WTC11 (cell line): Measurements from ENCODE around the gene SLC29A3. TPM values are rescaled to one million over a fixed set of nuclear protein-coding genes. Genes with fewer than 3 reads are reported as not detected.

ENCODE experiments used
- ATAC-seq: fragments of 200-7000 bp; cut with Tn5 transposase; 2 replicates; pipeline ENCODE4 v1.10.0; 2021; ENCODE audit warnings: mild to moderate bottlenecking, moderate library complexity
- CTCF ChIA-PET: fragments of 300-600 bp; sonication (Branson Sonifier 250); formaldehyde crosslinking; loops from one replicate; lab custom pipeline; 2021; ENCODE audit warnings: antibody characterized with exemption; lab: Charles Lee
- POLR2A ChIA-PET: fragments of 350-600 bp; sonication (Branson Sonifier 250); formaldehyde crosslinking; loops from one replicate; lab custom pipeline; 2021; ENCODE audit warnings: antibody characterized with exemption; lab: Charles Lee
- DNase-seq: peaks from one replicate; pipeline ENCODE4 v3.0.0; 2021; ENCODE audit warnings: low spot score
- H3K27ac Mint-ChIP-seq: 2 replicates; pipeline ENCODE4 v1.8.0; 2021; ENCODE audit warnings: mixed read lengths
- H3K27me3 Mint-ChIP-seq: 2 replicates; pipeline ENCODE4 v1.8.0; 2021; ENCODE audit warnings: low read depth, mild to moderate bottlenecking, moderate library complexity, mixed read lengths
- H3K36me3 Mint-ChIP-seq: 2 replicates; pipeline ENCODE4 v1.8.0; 2021; ENCODE audit warnings: mixed read lengths
- H3K4me1 Mint-ChIP-seq: 2 replicates; pipeline ENCODE4 v1.8.0; 2022; ENCODE audit warnings: mixed read lengths
- H3K4me3 Mint-ChIP-seq: 2 replicates; pipeline ENCODE4 v1.8.0; 2021; ENCODE audit warnings: mild to moderate bottlenecking, moderate library complexity, mixed read lengths
- H3K9me3 Mint-ChIP-seq: 2 replicates; pipeline ENCODE4 v1.8.0; 2021; ENCODE audit warnings: mixed read lengths
- CREM ChIP-seq: sonication (generic); formaldehyde crosslinking; IDR thresholded peaks from 2 replicates; pipeline ENCODE4 v1.8.1; 2022; ENCODE audit warnings: mild to moderate bottlenecking, missing genetic modification reagents, moderate library complexity
- FOXJ3 ChIP-seq: sonication (generic); formaldehyde crosslinking; IDR thresholded peaks from 2 replicates; pipeline ENCODE4 v1.9.0; 2021; ENCODE audit warnings: missing genetic modification reagents, mild to moderate bottlenecking, borderline replicate concordance
- GABPB1 ChIP-seq: sonication (generic); formaldehyde crosslinking; IDR thresholded peaks from 2 replicates; pipeline ENCODE4 v1.8.1; 2023; ENCODE audit warnings: mild to moderate bottlenecking, missing genetic modification reagents
- JAZF1 ChIP-seq: fragments of 250-450 bp; sonication (Bioruptor Pico); IDR thresholded peaks from 2 replicates; pipeline ENCODE4 v1.9.0; 2021; ENCODE audit warnings: moderate library complexity, mild to moderate bottlenecking, inconsistent platforms
- TEAD1 ChIP-seq: sonication (generic); formaldehyde crosslinking; IDR thresholded peaks from 2 replicates; pipeline ENCODE4 v1.8.0; 2022; ENCODE audit warnings: mild to moderate bottlenecking, missing genetic modification reagents
- ZNF232 ChIP-seq: sonication (generic); formaldehyde crosslinking; IDR thresholded peaks from 2 replicates; pipeline ENCODE4 v1.8.0; 2022; ENCODE audit warnings: mild to moderate bottlenecking, missing genetic modification reagents
- total RNA-seq: library from RNA; stranded (reverse); gene quantifications from 3 replicates; pipeline ENCODE4 v1.2.3, GENCODE V29; 2021
- TF ChIP-seq, protein P1 (sequence below): sonication (generic); formaldehyde crosslinking; IDR thresholded peaks from 2 replicates; pipeline ENCODE4 v1.8.1; 2023; ENCODE audit warnings: mild to moderate bottlenecking, missing genetic modification reagents, moderate library complexity
- TF ChIP-seq, protein P2 (sequence below): sonication (generic); formaldehyde crosslinking; IDR thresholded peaks from 2 replicates; pipeline ENCODE4 v1.8.0; 2022; ENCODE audit warnings: mild to moderate bottlenecking, missing genetic modification reagents
- TF ChIP-seq, protein P3 (sequence below): fragments of 250-450 bp; sonication (Bioruptor Pico); conservative IDR thresholded peaks from 2 replicates; pipeline ENCODE4 v1.9.0; 2021; ENCODE audit warnings: mild to moderate bottlenecking
- TF ChIP-seq, protein P4 (sequence below): sonication (generic); formaldehyde crosslinking; IDR thresholded peaks from 2 replicates; pipeline ENCODE4 v1.8.1; 2023; ENCODE audit warnings: mild to moderate bottlenecking, missing genetic modification reagents, moderate library complexity
- TF ChIP-seq, protein P5 (sequence below): sonication (generic); formaldehyde crosslinking; IDR thresholded peaks from 2 replicates; pipeline ENCODE4 v1.8.0; 2022; ENCODE audit warnings: mild to moderate bottlenecking, missing genetic modification reagents
- TF ChIP-seq, protein P6 (sequence below): sonication (generic); formaldehyde crosslinking; IDR thresholded peaks from 2 replicates; pipeline ENCODE4 v1.8.1; 2023; ENCODE audit warnings: mild to moderate bottlenecking, missing genetic modification reagents
- TF ChIP-seq, protein P7 (sequence below): fragments of 250-450 bp; sonication (Bioruptor Pico); IDR thresholded peaks from 2 replicates; pipeline ENCODE4 v1.9.0; 2021; ENCODE audit warnings: mild to moderate bottlenecking, borderline replicate concordance
- TF ChIP-seq, protein P8 (sequence below): sonication (generic); formaldehyde crosslinking; conservative IDR thresholded peaks from 2 replicates; pipeline ENCODE4 v1.8.1; 2022; ENCODE audit warnings: mild to moderate bottlenecking, missing genetic modification reagents
- TF ChIP-seq, protein P9 (sequence below): fragments of 250-450 bp; sonication (Bioruptor Pico); IDR thresholded peaks from 2 replicates; pipeline ENCODE4 v1.9.0; 2021; ENCODE audit warnings: moderate library complexity, mild to moderate bottlenecking, inconsistent platforms, borderline replicate concordance
- TF ChIP-seq, protein P10 (sequence below): fragments of 250-450 bp; sonication (Bioruptor Pico); IDR thresholded peaks from 2 replicates; pipeline ENCODE4 v1.9.0; 2021; ENCODE audit warnings: mild to moderate bottlenecking

Gene SLC29A3
- total RNA-seq, 1 experiment from 2014 or later = 9.2 TPM

DNA sequence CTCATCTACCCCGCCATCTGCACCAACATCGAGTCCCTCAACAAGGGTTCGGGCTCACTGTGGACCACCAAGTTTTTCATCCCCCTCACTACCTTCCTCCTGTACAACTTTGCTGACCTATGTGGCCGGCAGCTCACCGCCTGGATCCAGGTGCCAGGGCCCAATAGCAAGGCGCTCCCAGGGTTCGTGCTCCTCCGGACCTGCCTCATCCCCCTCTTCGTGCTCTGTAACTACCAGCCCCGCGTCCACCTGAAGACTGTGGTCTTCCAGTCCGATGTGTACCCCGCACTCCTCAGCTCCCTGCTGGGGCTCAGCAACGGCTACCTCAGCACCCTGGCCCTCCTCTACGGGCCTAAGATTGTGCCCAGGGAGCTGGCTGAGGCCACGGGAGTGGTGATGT, 43.1 kb downstream of the SLC29A3 start:
- Mint-ChIP-seq H3K9me3 (no peaks in the 10 kb centered on the region), H3K27me3 (no peaks in the 10 kb centered on the region), H3K4me1 (peaks cover 4% of the 10 kb centered on the region; the same call in 1 of the 2 replicates), H3K4me3 (no peak overlapping the region), H3K36me3 (peaks cover 21% of the 10 kb centered on the region; the same call in 1 of the 2 replicates), H3K27ac (peak overlapping the region; percentile 32; the same call in 1 of the 2 replicates)
- ChIA-PET CTCF (interaction anchor here (0.7 to 6.0 kb wide), 2 partner anchors 34 to 43 kb away, joined by 3 to 28 read pairs; partner anchors contain the start of gene SLC29A3), POLR2A (no interaction called here)
- DNase-seq = no peak
- no peak for ATAC-seq
- TF ChIP-seq, protein P1, sequence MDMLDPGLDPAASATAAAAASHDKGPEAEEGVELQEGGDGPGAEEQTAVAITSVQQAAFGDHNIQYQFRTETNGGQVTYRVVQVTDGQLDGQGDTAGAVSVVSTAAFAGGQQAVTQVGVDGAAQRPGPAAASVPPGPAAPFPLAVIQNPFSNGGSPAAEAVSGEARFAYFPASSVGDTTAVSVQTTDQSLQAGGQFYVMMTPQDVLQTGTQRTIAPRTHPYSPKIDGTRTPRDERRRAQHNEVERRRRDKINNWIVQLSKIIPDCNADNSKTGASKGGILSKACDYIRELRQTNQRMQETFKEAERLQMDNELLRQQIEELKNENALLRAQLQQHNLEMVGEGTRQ = no peak
- TF ChIP-seq, protein P2, sequence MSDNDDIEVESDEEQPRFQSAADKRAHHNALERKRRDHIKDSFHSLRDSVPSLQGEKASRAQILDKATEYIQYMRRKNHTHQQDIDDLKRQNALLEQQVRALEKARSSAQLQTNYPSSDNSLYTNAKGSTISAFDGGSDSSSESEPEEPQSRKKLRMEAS (CRISPR knock-in tag) = no peak

DNA sequence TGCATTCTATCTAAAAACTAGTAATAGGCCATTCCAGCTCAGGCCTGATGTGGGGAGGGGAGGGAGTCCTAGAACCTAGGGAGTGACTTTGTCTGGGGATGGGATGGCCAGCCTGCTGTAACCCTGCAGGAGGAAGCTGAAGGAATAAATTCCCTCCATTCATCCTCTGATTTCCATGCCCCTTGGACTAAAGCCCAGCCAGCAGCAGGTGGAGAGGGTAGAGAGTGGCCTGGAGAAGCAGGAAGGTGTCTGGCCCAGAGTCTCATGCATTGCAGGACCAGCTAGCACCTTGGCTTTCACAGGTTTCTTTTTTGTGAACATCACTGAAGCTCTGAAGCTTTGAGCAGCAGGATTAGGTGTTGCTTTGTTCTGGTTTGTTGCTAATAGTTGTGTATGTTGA, 44.9 kb downstream of the SLC29A3 start:
- ATAC-seq = no peak
- DNase-seq = no peak
- TF ChIP-seq, protein P3, sequence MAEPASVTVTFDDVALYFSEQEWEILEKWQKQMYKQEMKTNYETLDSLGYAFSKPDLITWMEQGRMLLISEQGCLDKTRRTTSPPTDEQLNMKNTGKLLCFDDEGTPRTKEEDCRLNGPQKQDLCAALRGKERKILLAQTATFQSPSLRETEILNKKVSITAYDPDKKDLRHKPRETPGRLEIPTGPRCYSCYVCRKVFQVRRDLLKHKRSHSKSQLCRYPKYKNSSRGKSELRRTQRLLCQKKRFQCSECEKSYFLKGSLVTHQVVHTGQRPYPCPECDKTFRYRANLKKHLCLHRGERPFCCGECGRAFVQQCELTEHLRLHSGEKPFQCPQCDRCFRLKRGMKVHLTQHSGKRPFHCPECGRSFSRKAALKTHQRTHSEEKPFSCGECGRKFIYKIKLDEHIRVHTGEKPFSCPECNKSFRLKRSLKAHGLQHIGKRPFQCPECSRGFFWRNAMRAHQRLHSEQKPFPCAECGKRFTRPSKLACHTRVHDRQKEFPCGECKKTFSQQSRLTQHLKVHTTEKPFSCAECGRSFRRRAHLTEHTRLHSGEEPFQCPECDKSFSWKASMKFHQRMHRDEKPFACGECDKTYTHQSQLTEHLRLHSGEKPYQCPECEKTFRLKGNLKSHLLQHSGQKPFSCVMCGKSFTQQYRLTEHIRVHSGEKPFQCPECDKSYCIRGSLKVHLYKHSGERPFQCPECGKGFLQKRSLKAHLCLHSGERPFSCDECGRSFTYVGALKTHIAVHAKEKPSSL (CRISPR knock-in tag) = no peak
- TF ChIP-seq, protein P4, sequence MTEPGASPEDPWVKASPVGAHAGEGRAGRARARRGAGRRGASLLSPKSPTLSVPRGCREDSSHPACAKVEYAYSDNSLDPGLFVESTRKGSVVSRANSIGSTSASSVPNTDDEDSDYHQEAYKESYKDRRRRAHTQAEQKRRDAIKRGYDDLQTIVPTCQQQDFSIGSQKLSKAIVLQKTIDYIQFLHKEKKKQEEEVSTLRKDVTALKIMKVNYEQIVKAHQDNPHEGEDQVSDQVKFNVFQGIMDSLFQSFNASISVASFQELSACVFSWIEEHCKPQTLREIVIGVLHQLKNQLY (CRISPR knock-in tag) = no peak
- TF ChIP-seq CREM (CRISPR knock-in tag) = no peak
- no peak for TF ChIP-seq JAZF1 (CRISPR knock-in tag)
- TF ChIP-seq, protein P5, sequence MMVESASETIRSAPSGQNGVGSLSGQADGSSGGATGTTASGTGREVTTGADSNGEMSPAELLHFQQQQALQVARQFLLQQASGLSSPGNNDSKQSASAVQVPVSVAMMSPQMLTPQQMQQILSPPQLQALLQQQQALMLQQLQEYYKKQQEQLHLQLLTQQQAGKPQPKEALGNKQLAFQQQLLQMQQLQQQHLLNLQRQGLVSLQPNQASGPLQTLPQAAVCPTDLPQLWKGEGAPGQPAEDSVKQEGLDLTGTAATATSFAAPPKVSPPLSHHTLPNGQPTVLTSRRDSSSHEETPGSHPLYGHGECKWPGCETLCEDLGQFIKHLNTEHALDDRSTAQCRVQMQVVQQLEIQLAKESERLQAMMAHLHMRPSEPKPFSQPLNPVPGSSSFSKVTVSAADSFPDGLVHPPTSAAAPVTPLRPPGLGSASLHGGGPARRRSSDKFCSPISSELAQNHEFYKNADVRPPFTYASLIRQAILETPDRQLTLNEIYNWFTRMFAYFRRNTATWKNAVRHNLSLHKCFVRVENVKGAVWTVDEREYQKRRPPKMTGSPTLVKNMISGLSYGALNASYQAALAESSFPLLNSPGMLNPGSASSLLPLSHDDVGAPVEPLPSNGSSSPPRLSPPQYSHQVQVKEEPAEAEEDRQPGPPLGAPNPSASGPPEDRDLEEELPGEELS (CRISPR knock-in tag) = no peak
- TF ChIP-seq, protein P6, sequence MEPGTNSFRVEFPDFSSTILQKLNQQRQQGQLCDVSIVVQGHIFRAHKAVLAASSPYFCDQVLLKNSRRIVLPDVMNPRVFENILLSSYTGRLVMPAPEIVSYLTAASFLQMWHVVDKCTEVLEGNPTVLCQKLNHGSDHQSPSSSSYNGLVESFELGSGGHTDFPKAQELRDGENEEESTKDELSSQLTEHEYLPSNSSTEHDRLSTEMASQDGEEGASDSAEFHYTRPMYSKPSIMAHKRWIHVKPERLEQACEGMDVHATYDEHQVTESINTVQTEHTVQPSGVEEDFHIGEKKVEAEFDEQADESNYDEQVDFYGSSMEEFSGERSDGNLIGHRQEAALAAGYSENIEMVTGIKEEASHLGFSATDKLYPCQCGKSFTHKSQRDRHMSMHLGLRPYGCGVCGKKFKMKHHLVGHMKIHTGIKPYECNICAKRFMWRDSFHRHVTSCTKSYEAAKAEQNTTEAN (CRISPR knock-in tag) = no peak
- TF ChIP-seq, protein P7, sequence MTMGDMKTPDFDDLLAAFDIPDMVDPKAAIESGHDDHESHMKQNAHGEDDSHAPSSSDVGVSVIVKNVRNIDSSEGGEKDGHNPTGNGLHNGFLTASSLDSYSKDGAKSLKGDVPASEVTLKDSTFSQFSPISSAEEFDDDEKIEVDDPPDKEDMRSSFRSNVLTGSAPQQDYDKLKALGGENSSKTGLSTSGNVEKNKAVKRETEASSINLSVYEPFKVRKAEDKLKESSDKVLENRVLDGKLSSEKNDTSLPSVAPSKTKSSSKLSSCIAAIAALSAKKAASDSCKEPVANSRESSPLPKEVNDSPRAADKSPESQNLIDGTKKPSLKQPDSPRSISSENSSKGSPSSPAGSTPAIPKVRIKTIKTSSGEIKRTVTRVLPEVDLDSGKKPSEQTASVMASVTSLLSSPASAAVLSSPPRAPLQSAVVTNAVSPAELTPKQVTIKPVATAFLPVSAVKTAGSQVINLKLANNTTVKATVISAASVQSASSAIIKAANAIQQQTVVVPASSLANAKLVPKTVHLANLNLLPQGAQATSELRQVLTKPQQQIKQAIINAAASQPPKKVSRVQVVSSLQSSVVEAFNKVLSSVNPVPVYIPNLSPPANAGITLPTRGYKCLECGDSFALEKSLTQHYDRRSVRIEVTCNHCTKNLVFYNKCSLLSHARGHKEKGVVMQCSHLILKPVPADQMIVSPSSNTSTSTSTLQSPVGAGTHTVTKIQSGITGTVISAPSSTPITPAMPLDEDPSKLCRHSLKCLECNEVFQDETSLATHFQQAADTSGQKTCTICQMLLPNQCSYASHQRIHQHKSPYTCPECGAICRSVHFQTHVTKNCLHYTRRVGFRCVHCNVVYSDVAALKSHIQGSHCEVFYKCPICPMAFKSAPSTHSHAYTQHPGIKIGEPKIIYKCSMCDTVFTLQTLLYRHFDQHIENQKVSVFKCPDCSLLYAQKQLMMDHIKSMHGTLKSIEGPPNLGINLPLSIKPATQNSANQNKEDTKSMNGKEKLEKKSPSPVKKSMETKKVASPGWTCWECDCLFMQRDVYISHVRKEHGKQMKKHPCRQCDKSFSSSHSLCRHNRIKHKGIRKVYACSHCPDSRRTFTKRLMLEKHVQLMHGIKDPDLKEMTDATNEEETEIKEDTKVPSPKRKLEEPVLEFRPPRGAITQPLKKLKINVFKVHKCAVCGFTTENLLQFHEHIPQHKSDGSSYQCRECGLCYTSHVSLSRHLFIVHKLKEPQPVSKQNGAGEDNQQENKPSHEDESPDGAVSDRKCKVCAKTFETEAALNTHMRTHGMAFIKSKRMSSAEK (CRISPR knock-in tag) = no peak
- TF ChIP-seq GABPB1 = no peak
- TF ChIP-seq, protein P8, sequence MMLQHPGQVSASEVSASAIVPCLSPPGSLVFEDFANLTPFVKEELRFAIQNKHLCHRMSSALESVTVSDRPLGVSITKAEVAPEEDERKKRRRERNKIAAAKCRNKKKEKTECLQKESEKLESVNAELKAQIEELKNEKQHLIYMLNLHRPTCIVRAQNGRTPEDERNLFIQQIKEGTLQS = no peak
- TF ChIP-seq ZNF232 (CRISPR knock-in tag) = no peak
- TF ChIP-seq, protein P9, sequence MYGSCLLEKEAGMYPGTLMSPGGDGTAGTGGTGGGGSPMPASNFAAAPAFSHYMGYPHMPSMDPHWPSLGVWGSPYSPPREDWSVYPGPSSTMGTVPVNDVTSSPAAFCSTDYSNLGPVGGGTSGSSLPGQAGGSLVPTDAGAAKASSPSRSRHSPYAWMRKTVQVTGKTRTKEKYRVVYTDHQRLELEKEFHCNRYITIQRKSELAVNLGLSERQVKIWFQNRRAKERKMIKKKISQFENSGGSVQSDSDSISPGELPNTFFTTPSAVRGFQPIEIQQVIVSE (CRISPR knock-in tag) = no peak
- TF ChIP-seq TEAD1 (CRISPR knock-in tag) = no peak
- no peak for TF ChIP-seq FOXJ3 (CRISPR knock-in tag)
- TF ChIP-seq, protein P10, sequence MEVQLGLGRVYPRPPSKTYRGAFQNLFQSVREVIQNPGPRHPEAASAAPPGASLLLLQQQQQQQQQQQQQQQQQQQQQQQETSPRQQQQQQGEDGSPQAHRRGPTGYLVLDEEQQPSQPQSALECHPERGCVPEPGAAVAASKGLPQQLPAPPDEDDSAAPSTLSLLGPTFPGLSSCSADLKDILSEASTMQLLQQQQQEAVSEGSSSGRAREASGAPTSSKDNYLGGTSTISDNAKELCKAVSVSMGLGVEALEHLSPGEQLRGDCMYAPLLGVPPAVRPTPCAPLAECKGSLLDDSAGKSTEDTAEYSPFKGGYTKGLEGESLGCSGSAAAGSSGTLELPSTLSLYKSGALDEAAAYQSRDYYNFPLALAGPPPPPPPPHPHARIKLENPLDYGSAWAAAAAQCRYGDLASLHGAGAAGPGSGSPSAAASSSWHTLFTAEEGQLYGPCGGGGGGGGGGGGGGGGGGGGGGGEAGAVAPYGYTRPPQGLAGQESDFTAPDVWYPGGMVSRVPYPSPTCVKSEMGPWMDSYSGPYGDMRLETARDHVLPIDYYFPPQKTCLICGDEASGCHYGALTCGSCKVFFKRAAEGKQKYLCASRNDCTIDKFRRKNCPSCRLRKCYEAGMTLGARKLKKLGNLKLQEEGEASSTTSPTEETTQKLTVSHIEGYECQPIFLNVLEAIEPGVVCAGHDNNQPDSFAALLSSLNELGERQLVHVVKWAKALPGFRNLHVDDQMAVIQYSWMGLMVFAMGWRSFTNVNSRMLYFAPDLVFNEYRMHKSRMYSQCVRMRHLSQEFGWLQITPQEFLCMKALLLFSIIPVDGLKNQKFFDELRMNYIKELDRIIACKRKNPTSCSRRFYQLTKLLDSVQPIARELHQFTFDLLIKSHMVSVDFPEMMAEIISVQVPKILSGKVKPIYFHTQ = no peak
- Mint-ChIP-seq H3K4me3 (no peak overlapping the region), H3K4me1 (peaks cover 4% of the 10 kb centered on the region; the same call in 1 of the 2 replicates), H3K9me3 (no peaks in the 10 kb centered on the region), H3K36me3 (peaks cover 16% of the 10 kb centered on the region; the same call in 1 of the 2 replicates), H3K27me3 (no peaks in the 10 kb centered on the region), H3K27ac (no peak overlapping the region)
- ChIA-PET CTCF (interaction anchor here (1.0 to 6.0 kb wide), 7 partner anchors 13 to 344 kb away, joined by 3 to 28 read pairs (median 4); partner anchors contain the start of genes CDH23 and SLC29A3), POLR2A (no interaction called here)
